CD4-positive, alpha-beta memory T cell (primary cell): Measurements from ENCODE around the gene PROSER2. TPM values are rescaled to one million over a fixed set of nuclear protein-coding genes. Genes with fewer than 3 reads are reported as not detected.

Experiments used
- CTCF ChIA-PET: fragments of 350-600 bp; sonication (Branson Sonifier 250); formaldehyde crosslinking; loops from one replicate; lab custom pipeline; 2021; ENCODE audit warnings: inconsistent platforms; ENCODE audit not compliant: partially characterized antibody; lab: Charles Lee
- POLR2A ChIA-PET: fragments of 350-600 bp; sonication (Branson Sonifier 250); formaldehyde crosslinking; loops from one replicate; lab custom pipeline; 2021; ENCODE audit not compliant: partially characterized antibody; lab: Charles Lee
- DNase-seq, 5 donors: peaks; one replicate each; pipeline versions ENCODE4 v3.0.0 to v3.0.0-alpha.2; 2020 to 2022; ENCODE audit warnings: mixed read lengths in 1 of 5
- H3K27ac ChIP-seq: one replicate; pipeline ENCODE4 v1.7.0; 2013; ENCODE audit warnings: low read depth, low read length
- H3K27me3 ChIP-seq: 2 replicates; pipeline ENCODE4 v1.7.0; 2013; ENCODE audit warnings: mild to moderate bottlenecking, low read length, moderate library complexity; ENCODE audit not compliant: insufficient read depth
- H3K36me3 ChIP-seq: 2 replicates; pipeline ENCODE4 v1.7.0; 2013; ENCODE audit warnings: mild to moderate bottlenecking, low read length, moderate library complexity; ENCODE audit not compliant: insufficient read depth
- H3K4me1 ChIP-seq: 2 replicates; pipeline ENCODE4 v1.7.0; 2013; ENCODE audit warnings: mild to moderate bottlenecking, low read length, moderate library complexity; ENCODE audit not compliant: insufficient read depth
- H3K4me3 ChIP-seq, 2 donors: one replicate each; pipeline ENCODE4 v1.7.0; 2013; ENCODE audit warnings: low read length in 2 of 2, mild to moderate bottlenecking in 1 of 2
- H3K9me3 ChIP-seq, 2 donors: one replicate each; pipeline ENCODE4 v1.7.0; 2013; ENCODE audit warnings: low read length in 2 of 2, control low read depth in 1 of 2; ENCODE audit not compliant: control insufficient read depth in 1 of 2
- H3K27ac Mint-ChIP-seq, 7 donors: one replicate each; pipeline ENCODE4 v1.8.0; 2020 to 2021; ENCODE audit warnings: mixed read lengths in 7 of 7, mild to moderate bottlenecking in 6 of 7, inconsistent platforms in 3 of 7, moderate library complexity in 3 of 7
- H3K27me3 Mint-ChIP-seq, 2 donors: one replicate each; pipeline ENCODE4 v1.8.0; 2020 to 2021; ENCODE audit warnings: mixed read lengths in 2 of 2
- H3K36me3 Mint-ChIP-seq, 2 donors: one replicate each; pipeline ENCODE4 v1.8.0; 2020 to 2021; ENCODE audit warnings: mixed read lengths in 2 of 2, inconsistent platforms in 1 of 2, mild to moderate bottlenecking in 1 of 2
- H3K4me1 Mint-ChIP-seq, 4 donors: one replicate each; pipeline ENCODE4 v1.8.0; 2020 to 2021; ENCODE audit warnings: mixed read lengths in 4 of 4, mild to moderate bottlenecking in 1 of 4
- H3K4me3 Mint-ChIP-seq, 8 donors: one replicate each; pipeline ENCODE4 v1.8.0; 2020 to 2021; ENCODE audit warnings: mixed read lengths in 8 of 8, mild to moderate bottlenecking in 7 of 8, moderate library complexity in 6 of 8, inconsistent platforms in 3 of 8
- H3K9me3 Mint-ChIP-seq, 8 donors: one replicate each; pipeline ENCODE4 v1.8.0; 2020 to 2021; ENCODE audit warnings: mixed read lengths in 8 of 8, mild to moderate bottlenecking in 5 of 8, inconsistent platforms in 3 of 8, moderate library complexity in 1 of 8
- intact Hi-C: fragments of 100-400 bp; cut with micrococcal nuclease; formaldehyde crosslinking; loops from one replicate; pipeline ENCODE4 v1.15.1; 2023
- polyA plus RNA-seq, 2 donors: library from polyadenylated mRNA; unstranded; fragments of 300-500 nt; fragmentation: Illumina TruSeq; gene quantifications; one replicate each; pipeline ENCODE4 v1.2.3, GENCODE V29; 2021
- total RNA-seq, 2 experiments: library from RNA; stranded (reverse); gene quantifications; one replicate each; pipeline ENCODE4 v1.2.3, GENCODE V29; 2021

Gene PROSER2
- total and polyA plus RNA-seq, 4 experiments from 2014 or later, result 0.18 to 1.3 (median 0.78) TPM

- Mint-ChIP-seq H3K9me3 (no peaks in the 10 kb centered on the region), H3K4me1 (peaks cover 17 to 49% (median 24%) of the 10 kb centered on the region in 4 donors), H3K27me3 (peaks cover 2 to 4% of the 10 kb centered on the region in 2 donors), H3K36me3 (no peaks in the 10 kb centered on the region), H3K4me3 (no peak overlapping the region), H3K27ac (peak overlapping the region in 2 of 7 donors; percentile 6 to 72)
- ChIA-PET CTCF (no interaction called here), POLR2A (no interaction called here)
- no peak overlapping the region for H3K4me3 ChIP-seq
- H3K36me3 ChIP-seq, result no peaks in the 10 kb centered on the region
- intact Hi-C loops, result no loop called here
- peaks cover 23% of the 10 kb centered on the region for H3K4me1 ChIP-seq
- no peaks in the 10 kb centered on the region for H3K27me3 ChIP-seq
- H3K9me3 ChIP-seq, result no peaks in the 10 kb centered on the region
- H3K27ac ChIP-seq, result no peak overlapping the region
- no peak for DNase-seq
Observed at GRCh38 chr10:11865561-11865960, 42.4 kb downstream of the PROSER2 start.

- Mint-ChIP-seq H3K4me1 (peaks cover 19 to 52% (median 25%) of the 10 kb centered on the region in 4 donors), H3K4me3 (no peak overlapping the region), H3K27ac (peak overlapping the region in 1 of 7 donors; percentile 5), H3K36me3 (no peaks in the 10 kb centered on the region), H3K9me3 (no peaks in the 10 kb centered on the region), H3K27me3 (peaks cover 2 to 4% of the 10 kb centered on the region in 2 donors)
- ChIA-PET CTCF (no interaction called here), POLR2A (no interaction called here)
- intact Hi-C loops, result no loop called here
- H3K9me3 ChIP-seq, result no peaks in the 10 kb centered on the region
- no peak overlapping the region for H3K4me3 ChIP-seq
- H3K27ac ChIP-seq, result no peak overlapping the region
- H3K27me3 ChIP-seq, result no peaks in the 10 kb centered on the region
- peaks cover 27% of the 10 kb centered on the region for H3K4me1 ChIP-seq
- no peaks in the 10 kb centered on the region for H3K36me3 ChIP-seq
- DNase-seq, result no peak
Observed at GRCh38 chr10:11866199-11866925, 43.2 kb downstream of the PROSER2 start.

GRCh38 chr10:11869219-11869618 is 46.1 kb downstream of the PROSER2 start:
- ChIA-PET CTCF (no interaction called here), POLR2A (no interaction called here)
- Mint-ChIP-seq H3K9me3 (no peaks in the 10 kb centered on the region), H3K27me3 (peaks cover 2 to 6% of the 10 kb centered on the region in 2 donors), H3K4me3 (no peak overlapping the region), H3K27ac (no peak overlapping the region), H3K4me1 (peaks cover 8 to 31% (median 12%) of the 10 kb centered on the region in 4 donors), H3K36me3 (no peaks in the 10 kb centered on the region)
- H3K27ac ChIP-seq, result no peak overlapping the region
- intact Hi-C loops, result no loop called here
- H3K27me3 ChIP-seq, result no peaks in the 10 kb centered on the region
- no peak overlapping the region for H3K4me3 ChIP-seq
- peaks cover 16% of the 10 kb centered on the region for H3K4me1 ChIP-seq
- DNase-seq, result no peak
- no peaks in the 10 kb centered on the region for H3K9me3 ChIP-seq
- no peaks in the 10 kb centered on the region for H3K36me3 ChIP-seq

GRCh38 chr10:11869743-11870460 is 46.7 kb downstream of the PROSER2 start:
- Histone ChIP-seq H3K27ac (no peak overlapping the region), H3K27me3 (no peaks in the 10 kb centered on the region), H3K36me3 (no peaks in the 10 kb centered on the region), H3K4me1 (peaks cover 20% of the 10 kb centered on the region), H3K4me3 (no peak overlapping the region), H3K9me3 (no peaks in the 10 kb centered on the region)
- Mint-ChIP-seq H3K4me3 (no peak overlapping the region), H3K27me3 (peaks cover 2 to 6% of the 10 kb centered on the region in 2 donors), H3K4me1 (peaks cover 9 to 34% (median 15%) of the 10 kb centered on the region in 4 donors), H3K27ac (no peak overlapping the region), H3K36me3 (no peaks in the 10 kb centered on the region), H3K9me3 (no peaks in the 10 kb centered on the region)
- CTCF ChIA-PET, result no interaction called here
- intact Hi-C loops, result no loop called here
- no peak for DNase-seq
- POLR2A ChIA-PET, result no interaction called here

GRCh38 chr10:11870461-11870780 is 47.3 kb downstream of the PROSER2 start:
- H3K27me3 Mint-ChIP-seq, result peaks cover 2 to 6% of the 10 kb centered on the region in 2 donors
- Histone ChIP-seq H3K27ac (no peak overlapping the region), H3K9me3 (no peaks in the 10 kb centered on the region), H3K4me3 (no peak overlapping the region), H3K4me1 (peaks cover 24% of the 10 kb centered on the region), H3K36me3 (no peaks in the 10 kb centered on the region), H3K27me3 (no peaks in the 10 kb centered on the region)
- DNase-seq, result no peak
- no peak overlapping the region for H3K27ac Mint-ChIP-seq
- H3K9me3 Mint-ChIP-seq, result no peaks in the 10 kb centered on the region
- no peaks in the 10 kb centered on the region for H3K36me3 Mint-ChIP-seq
- peaks cover 9 to 34% (median 18%) of the 10 kb centered on the region in 4 donors for H3K4me1 Mint-ChIP-seq
- intact Hi-C loops, result no loop called here
- ChIA-PET CTCF (no interaction called here), POLR2A (no interaction called here)
- no peak overlapping the region for H3K4me3 Mint-ChIP-seq

GRCh38 chr10:11870900-11871400 is 47.8 kb downstream of the PROSER2 start:
- Histone ChIP-seq H3K27ac (no peak overlapping the region), H3K9me3 (no peaks in the 10 kb centered on the region), H3K27me3 (no peaks in the 10 kb centered on the region), H3K4me1 (peaks cover 24% of the 10 kb centered on the region), H3K36me3 (no peaks in the 10 kb centered on the region), H3K4me3 (no peak overlapping the region)
- no peak for DNase-seq
- Mint-ChIP-seq H3K4me3 (peak overlapping the region in 2 of 8 donors; percentile 6 to 27), H3K36me3 (no peaks in the 10 kb centered on the region), H3K4me1 (peaks cover 9 to 33% (median 19%) of the 10 kb centered on the region in 4 donors), H3K27ac (peak overlapping the region in 1 of 7 donors; percentile 39), H3K9me3 (no peaks in the 10 kb centered on the region), H3K27me3 (peaks cover 2 to 6% of the 10 kb centered on the region in 2 donors)
- intact Hi-C loops, result no loop called here
- ChIA-PET CTCF (no interaction called here), POLR2A (no interaction called here)

GRCh38 chr10:11871466-11871865 is 48.3 kb downstream of the PROSER2 start:
- H3K36me3 Mint-ChIP-seq, result no peaks in the 10 kb centered on the region
- peaks cover 24% of the 10 kb centered on the region for H3K4me1 ChIP-seq
- intact Hi-C loops, result no loop called here
- no peaks in the 10 kb centered on the region for H3K27me3 ChIP-seq
- CTCF ChIA-PET, result interaction anchor here (1.5 kb wide), 1 partner anchor 9 kb away, joined by 8 read pairs; no protein-coding TSS in a partner anchor
- H3K4me1 Mint-ChIP-seq, result peaks cover 9 to 36% (median 19%) of the 10 kb centered on the region in 4 donors
- POLR2A ChIA-PET, result interaction anchor here (0.8 kb wide), 1 partner anchor 706 kb away, joined by 3 read pairs; no protein-coding TSS in a partner anchor
- no peak overlapping the region for H3K4me3 ChIP-seq
- H3K9me3 Mint-ChIP-seq, result no peaks in the 10 kb centered on the region
- peak overlapping the region in 4 of 8 donors; percentile 5 to 27 (median 16) for H3K4me3 Mint-ChIP-seq
- no peak for DNase-seq
- H3K27me3 Mint-ChIP-seq, result peaks cover 2 to 6% of the 10 kb centered on the region in 2 donors
- H3K27ac Mint-ChIP-seq, result peak overlapping the region in 2 of 7 donors; percentile 3 to 39
- no peak overlapping the region for H3K27ac ChIP-seq
- no peaks in the 10 kb centered on the region for H3K36me3 ChIP-seq
- no peaks in the 10 kb centered on the region for H3K9me3 ChIP-seq
